ENCODE results near the gene PDE3A.
"Not testable (repeated sequence)": the region's sequence is repeated elsewhere in the genome, so short reads cannot be mapped to it uniquely, and the experiment has no call there.

Gene PDE3A

GRCh38 chr12:20505056-20505455 is 136.7 kb downstream of the PDE3A start:
- DNase-seq: no peak

- no peak for DNase-seq
Measured at GRCh38 chr12:20507056-20507455, 138.7 kb downstream of the PDE3A start.

- DNase-seq: no peak
Measured at GRCh38 chr12:20507711-20508110, 139.4 kb downstream of the PDE3A start.

GRCh38 chr12:20508359-20508758 is 140.0 kb downstream of the PDE3A start:
- DNase-seq: no peak

- no peak for DNase-seq
Measured at GRCh38 chr12:20508962-20509361, 140.6 kb downstream of the PDE3A start.

GRCh38 chr12:20510811-20511210 is 142.5 kb downstream of the PDE3A start:
- no peak for DNase-seq

GRCh38 chr12:20513189-20513588 is 144.9 kb downstream of the PDE3A start:
- DNase-seq: no peak

- no peak for DNase-seq
Measured at GRCh38 chr12:20514598-20514997, 146.3 kb downstream of the PDE3A start.

GRCh38 chr12:20520532-20520931 is 152.2 kb downstream of the PDE3A start:
- no peak for DNase-seq

- no peak for DNase-seq
Measured at GRCh38 chr12:20523658-20524057, 155.3 kb downstream of the PDE3A start.

- no peak for DNase-seq
Measured at GRCh38 chr12:20524113-20524512, 155.8 kb downstream of the PDE3A start.

GRCh38 chr12:20525064-20525610 is 156.8 kb downstream of the PDE3A start:
- no peak for DNase-seq

GRCh38 chr12:20527417-20528163 is 159.3 kb downstream of the PDE3A start:
- no peak for DNase-seq

GRCh38 chr12:20528208-20528607 is 159.9 kb downstream of the PDE3A start:
- DNase-seq: no peak

- no peak for DNase-seq
Measured at GRCh38 chr12:20546267-20546666, 177.9 kb downstream of the PDE3A start.

GRCh38 chr12:20547816-20548575 is 179.7 kb downstream of the PDE3A start:
- no peak for DNase-seq

GRCh38 chr12:20548611-20549010 is 180.3 kb downstream of the PDE3A start:
- DNase-seq: no peak

- DNase-seq: no peak
Measured at GRCh38 chr12:20549108-20549719, 180.9 kb downstream of the PDE3A start.

- not testable (repeated sequence) for DNase-seq
Measured at GRCh38 chr12:20551742-20552442, 183.6 kb downstream of the PDE3A start.

GRCh38 chr12:20552586-20552985 is 184.2 kb downstream of the PDE3A start:
- not testable (repeated sequence) for DNase-seq

- DNase-seq: no peak
Measured at GRCh38 chr12:20555015-20555414, 186.7 kb downstream of the PDE3A start.

- DNase-seq: no peak
Measured at GRCh38 chr12:20555771-20556170, 187.4 kb downstream of the PDE3A start.

- no peak for DNase-seq
Measured at GRCh38 chr12:20557096-20557495, 188.8 kb downstream of the PDE3A start.

Measured in activated CD4-positive, alpha-beta T cell treated with anti-CD3 and anti-CD28 coated beads for 48 hours (primary cell).